B cell (primary cell): Measurements from ENCODE around the gene EPHA2.

Experiments
- CTCF ChIP-seq: fragments of 200-600 bp; IDR thresholded peaks from one replicate; pipeline ENCODE4 v1.8.0; 2022; ENCODE audit warnings: antibody characterized with exemption, mild to moderate bottlenecking
- EZH2 ChIP-seq: IDR thresholded peaks from 2 replicates; pipeline ENCODE4 v1.6.1; 2012; ENCODE audit warnings: borderline replicate concordance, low read depth, mild to moderate bottlenecking, moderate library complexity, low read length; ENCODE audit not compliant: insufficient read depth, poor library complexity, severe bottlenecking

- TF ChIP-seq CTCF: no peak
- no peak for TF ChIP-seq EZH2
Measured at GRCh38 chr1:16111771-16112595, 43.9 kb downstream of the EPHA2 start.
